DND-41 (cell line): ENCODE results near the gene KCTD19.

ENCODE experiments used
- EZH2 ChIP-seq: IDR thresholded peaks from 3 replicates; pipeline ENCODE4 v1.6.1; 2012; ENCODE audit warnings: borderline replicate concordance, low read depth, mild to moderate bottlenecking, moderate library complexity, low read length, inconsistent platforms; ENCODE audit not compliant: severe bottlenecking
- TF ChIP-seq, protein P1 (sequence below): IDR thresholded peaks from 2 replicates; pipeline ENCODE4 v1.5.1; 2012; ENCODE audit warnings: borderline replicate concordance, low read length, moderate library complexity, mild to moderate bottlenecking; ENCODE audit not compliant: poor library complexity, severe bottlenecking; ENCODE audit errors: extremely low read depth

DNA sequence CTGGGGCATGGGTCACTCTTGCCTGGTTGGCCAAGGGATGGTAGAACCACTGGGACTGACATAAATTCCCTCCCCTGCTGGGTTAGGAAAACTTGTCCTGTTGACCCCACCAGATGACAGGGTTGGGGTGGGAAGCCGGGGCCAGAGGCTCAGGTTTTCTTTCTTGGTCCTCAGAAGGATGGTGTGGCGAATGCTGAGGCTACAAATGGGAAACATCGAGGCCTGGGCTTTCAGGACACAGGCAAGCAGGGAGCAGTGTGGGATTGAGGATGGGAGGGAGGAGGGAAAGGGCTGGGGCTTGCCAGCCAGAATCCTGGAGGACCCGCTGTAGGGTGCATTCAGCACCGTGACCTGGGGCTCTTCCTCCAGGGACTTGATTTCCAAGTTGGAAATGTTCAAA is 61.7 kb downstream of the KCTD19 start:
- TF ChIP-seq, protein P1, sequence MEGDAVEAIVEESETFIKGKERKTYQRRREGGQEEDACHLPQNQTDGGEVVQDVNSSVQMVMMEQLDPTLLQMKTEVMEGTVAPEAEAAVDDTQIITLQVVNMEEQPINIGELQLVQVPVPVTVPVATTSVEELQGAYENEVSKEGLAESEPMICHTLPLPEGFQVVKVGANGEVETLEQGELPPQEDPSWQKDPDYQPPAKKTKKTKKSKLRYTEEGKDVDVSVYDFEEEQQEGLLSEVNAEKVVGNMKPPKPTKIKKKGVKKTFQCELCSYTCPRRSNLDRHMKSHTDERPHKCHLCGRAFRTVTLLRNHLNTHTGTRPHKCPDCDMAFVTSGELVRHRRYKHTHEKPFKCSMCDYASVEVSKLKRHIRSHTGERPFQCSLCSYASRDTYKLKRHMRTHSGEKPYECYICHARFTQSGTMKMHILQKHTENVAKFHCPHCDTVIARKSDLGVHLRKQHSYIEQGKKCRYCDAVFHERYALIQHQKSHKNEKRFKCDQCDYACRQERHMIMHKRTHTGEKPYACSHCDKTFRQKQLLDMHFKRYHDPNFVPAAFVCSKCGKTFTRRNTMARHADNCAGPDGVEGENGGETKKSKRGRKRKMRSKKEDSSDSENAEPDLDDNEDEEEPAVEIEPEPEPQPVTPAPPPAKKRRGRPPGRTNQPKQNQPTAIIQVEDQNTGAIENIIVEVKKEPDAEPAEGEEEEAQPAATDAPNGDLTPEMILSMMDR = no peak
- TF ChIP-seq EZH2 = no peak
